CD4-positive, alpha-beta T cell (primary cell): ENCODE measurements around the gene ZBTB20. TPM values are rescaled to one million over a fixed set of nuclear protein-coding genes. Genes with fewer than 3 reads are reported as not detected.

Experiments used
- ATAC-seq: fragments of 200-7000 bp; cut with Tn5 transposase; one replicate; pipeline ENCODE4 v1.10.0; 2022; ENCODE audit warnings: mild to moderate bottlenecking; ENCODE audit not compliant: poor library complexity
- CTCF ChIA-PET: fragments of 350-600 bp; sonication (Branson Sonifier 250); formaldehyde crosslinking; loops from one replicate; lab custom pipeline; 2021; ENCODE audit warnings: antibody characterized with exemption, inconsistent platforms; lab: Charles Lee
- POLR2A ChIA-PET: fragments of 350-600 bp; sonication (Branson Sonifier 250); formaldehyde crosslinking; loops from one replicate; lab custom pipeline; 2021; ENCODE audit warnings: antibody characterized with exemption, inconsistent platforms; lab: Charles Lee
- DNase-seq, 14 experiments: peaks; one replicate each; pipeline ENCODE4 v3.0.0-alpha.2; 2013 to 2020; ENCODE audit warnings: mixed read lengths in 2 of 14
- H3K27ac ChIP-seq, 2 donors: one replicate each; pipeline versions ENCODE4 v1.5.1 to v1.7.0; 2013; ENCODE audit warnings: low read length in 2 of 2, low read depth in 1 of 2, mild to moderate bottlenecking in 1 of 2
- H3K27me3 ChIP-seq, 2 experiments: 1 replicate in 1 of 2; 2 replicates in 1 of 2; pipeline versions ENCODE4 v1.6.1 to v1.7.0; 2013; ENCODE audit warnings: low read length in 2 of 2, control low read depth in 1 of 2, mild to moderate bottlenecking in 1 of 2, moderate library complexity in 1 of 2; ENCODE audit not compliant: insufficient read depth in 2 of 2, control insufficient read depth in 1 of 2
- H3K36me3 ChIP-seq: one replicate; pipeline ENCODE4 v1.6.1; 2013; ENCODE audit warnings: low read length, control low read depth; ENCODE audit not compliant: insufficient read depth
- H3K4me1 ChIP-seq: one replicate; pipeline ENCODE4 v1.6.1; 2013; ENCODE audit warnings: low read length, control low read depth; ENCODE audit not compliant: insufficient read depth
- H3K4me3 ChIP-seq: one replicate; pipeline ENCODE4 v1.5.1; 2013; ENCODE audit warnings: mild to moderate bottlenecking, low read length, moderate library complexity
- H3K9me3 ChIP-seq, 2 experiments: 1 replicate in 1 of 2; 2 replicates in 1 of 2; pipeline versions ENCODE4 v1.6.1 to v1.7.0; 2013; ENCODE audit warnings: low read length in 2 of 2, mild to moderate bottlenecking in 2 of 2, control low read depth in 1 of 2, moderate library complexity in 1 of 2; ENCODE audit not compliant: control insufficient read depth in 1 of 2, insufficient read depth in 1 of 2
- H3K27ac Mint-ChIP-seq: one replicate; pipeline ENCODE4 v1.8.0; 2020; ENCODE audit warnings: mixed read lengths
- H3K27me3 Mint-ChIP-seq: one replicate; pipeline ENCODE4 v1.8.0; 2021; ENCODE audit warnings: mixed read lengths
- H3K36me3 Mint-ChIP-seq: one replicate; pipeline ENCODE4 v1.8.0; 2021; ENCODE audit warnings: low read depth, mixed read lengths
- H3K4me1 Mint-ChIP-seq: one replicate; pipeline ENCODE4 v1.8.0; 2021; ENCODE audit warnings: low read depth, mixed read lengths
- H3K4me3 Mint-ChIP-seq: one replicate; pipeline ENCODE4 v1.8.0; 2020; ENCODE audit warnings: mild to moderate bottlenecking, mixed read lengths
- H3K9me3 Mint-ChIP-seq: one replicate; pipeline ENCODE4 v1.8.0; 2020; ENCODE audit warnings: mixed read lengths
- CTCF ChIP-seq: fragments of 200-600 bp; IDR thresholded peaks from one replicate; pipeline ENCODE4 v1.8.0; 2022; ENCODE audit warnings: antibody characterized with exemption, mild to moderate bottlenecking
- intact Hi-C, 2 experiments: fragments of 100-400 bp; cut with DNase I in 1 of 2; cut with micrococcal nuclease in 1 of 2; formaldehyde crosslinking; loops; one replicate each; pipeline versions ENCODE4 v1.15.1 to v1.9.0; 2023 to 2025; cut with DNase I, micrococcal nuclease
- total RNA-seq, 174 experiments: library from RNA in 2 of 174; stranded (reverse) in 2 of 174; gene quantifications; one replicate each; pipeline ENCODE4 v1.2.3 and lab custom pipeline; 2021 to 2026

Gene ZBTB20
- total RNA-seq, 2 experiments from 2014 or later: 41.6 to 47.4 TPM

GRCh38 chr3:114799816-114800215 is 347.3 kb downstream of the ZBTB20 start:
- ATAC-seq: no peak
- H3K27ac Mint-ChIP-seq: no peak overlapping the region
- no peak for TF ChIP-seq CTCF
- H3K4me3 ChIP-seq: no peak overlapping the region
- no peak overlapping the region for H3K27ac ChIP-seq
- H3K36me3 Mint-ChIP-seq: peaks cover 35% of the 10 kb centered on the region
- peaks cover 31% of the 10 kb centered on the region for H3K4me1 Mint-ChIP-seq
- ChIA-PET CTCF (no interaction called here), POLR2A (no interaction called here)
- H3K36me3 ChIP-seq: no peaks in the 10 kb centered on the region
- no peaks in the 10 kb centered on the region for H3K27me3 Mint-ChIP-seq
- no peaks in the 10 kb centered on the region for H3K4me1 ChIP-seq
- H3K9me3 ChIP-seq: no peaks in the 10 kb centered on the region
- H3K9me3 Mint-ChIP-seq: no peaks in the 10 kb centered on the region
- H3K4me3 Mint-ChIP-seq: no peak overlapping the region
- H3K27me3 ChIP-seq: no peaks in the 10 kb centered on the region
- DNase-seq: no peak
- intact Hi-C loops: no loop called here

DNA sequence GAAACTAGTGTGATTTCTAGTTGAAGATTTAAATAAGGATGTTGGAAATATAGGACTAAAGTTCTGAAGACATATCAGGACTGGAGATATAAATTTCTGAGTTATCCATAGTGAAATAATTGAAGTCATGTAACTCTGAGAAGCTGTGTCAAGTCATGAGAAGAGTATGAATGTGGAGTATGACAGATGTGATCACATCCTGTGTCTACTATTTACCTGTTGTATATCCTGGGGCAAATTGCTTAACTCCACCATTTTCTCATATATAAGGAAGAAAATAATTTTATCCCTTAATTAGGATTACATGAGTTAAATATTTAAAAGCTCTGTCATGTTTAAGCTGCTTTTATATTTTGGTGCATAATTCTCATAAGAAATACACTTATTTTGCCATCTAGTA is 350.3 kb downstream of the ZBTB20 start:
- ChIA-PET POLR2A (no interaction called here), CTCF (no interaction called here)
- Histone ChIP-seq H3K27ac (no peak overlapping the region), H3K4me1 (no peaks in the 10 kb centered on the region), H3K36me3 (no peaks in the 10 kb centered on the region), H3K27me3 (no peaks in the 10 kb centered on the region), H3K9me3 (no peaks in the 10 kb centered on the region), H3K4me3 (no peak overlapping the region)
- Mint-ChIP-seq H3K36me3 (peaks cover 39% of the 10 kb centered on the region), H3K4me3 (no peak overlapping the region), H3K27ac (no peak overlapping the region), H3K9me3 (no peaks in the 10 kb centered on the region), H3K4me1 (peaks cover 14% of the 10 kb centered on the region), H3K27me3 (no peaks in the 10 kb centered on the region)
- intact Hi-C loops: no loop called here
- no peak for TF ChIP-seq CTCF
- no peak for ATAC-seq
- no peak for DNase-seq

GRCh38 chr3:114794894-114795630 is 352.0 kb downstream of the ZBTB20 start:
- H3K27ac ChIP-seq: no peak overlapping the region
- H3K27ac Mint-ChIP-seq: no peak overlapping the region
- H3K4me3 Mint-ChIP-seq: no peak overlapping the region
- no peaks in the 10 kb centered on the region for H3K9me3 ChIP-seq
- no peak for TF ChIP-seq CTCF
- ChIA-PET POLR2A (no interaction called here), CTCF (no interaction called here)
- no peaks in the 10 kb centered on the region for H3K9me3 Mint-ChIP-seq
- intact Hi-C loops: no loop called here
- H3K36me3 ChIP-seq: no peaks in the 10 kb centered on the region
- H3K4me3 ChIP-seq: no peak overlapping the region
- no peaks in the 10 kb centered on the region for H3K27me3 ChIP-seq
- H3K4me1 ChIP-seq: no peaks in the 10 kb centered on the region
- H3K36me3 Mint-ChIP-seq: peaks cover 31% of the 10 kb centered on the region
- no peaks in the 10 kb centered on the region for H3K27me3 Mint-ChIP-seq
- no peak for ATAC-seq
- no peak for DNase-seq
- H3K4me1 Mint-ChIP-seq: peaks cover 10% of the 10 kb centered on the region
